ENCODE results near the gene C5orf15. TPM values are rescaled to one million over a fixed set of nuclear protein-coding genes. Genes with fewer than 3 reads are reported as not detected.
A peak's percentile ranks its signal among the peaks of the same experiment; 100 is the strongest.

C5orf15 gene
- total and polyA plus RNA-seq, 5 donors = 25.8 to 32.0 (median 29.6) TPM

GRCh38 chr5:133918731-133919130 lies 49.7 kb downstream of the C5orf15 start:
- intact Hi-C loops (cut with DNase I) = no loop called here

GRCh38 chr5:133918316-133918715 lies 50.1 kb downstream of the C5orf15 start:
- ATAC-seq (no peak), DNase-seq (no peak)
- Histone ChIP-seq H3K4me1 (ENCODE audit: control insufficient read depth, insufficient read depth, low read length) (no peaks in the 10 kb centered on the region), H3K27ac (ENCODE audit: low read length) (no peak overlapping the region), H3K27me3 (ENCODE audit: control insufficient read depth, insufficient read depth) (no peaks in the 10 kb centered on the region), H3K4me3 (ENCODE audit: low read length) (no peak overlapping the region), H3K9me3 (ENCODE audit: control insufficient read depth, low read length) (no peaks in the 10 kb centered on the region)
- intact Hi-C loops (cut with DNase I) = no loop called here
- 86% methylated on average over 10 of the region's 10 CpGs for WGBS

More at GRCh38 chr5:133918731-133919130, 49.7 kb downstream of the C5orf15 start:
- Histone ChIP-seq H3K4me1 (ENCODE audit: control insufficient read depth, insufficient read depth, low read length) (no peaks in the 10 kb centered on the region), H3K27me3 (ENCODE audit: control insufficient read depth, insufficient read depth) (no peaks in the 10 kb centered on the region), H3K9me3 (ENCODE audit: control insufficient read depth, low read length) (no peaks in the 10 kb centered on the region), H3K27ac (ENCODE audit: low read length) (no peak overlapping the region), H3K4me3 (ENCODE audit: low read length) (no peak overlapping the region)
- 94% methylated on average over 10 of the region's 10 CpGs for WGBS
- ATAC-seq (no peak), DNase-seq (no peak)

DNA sequence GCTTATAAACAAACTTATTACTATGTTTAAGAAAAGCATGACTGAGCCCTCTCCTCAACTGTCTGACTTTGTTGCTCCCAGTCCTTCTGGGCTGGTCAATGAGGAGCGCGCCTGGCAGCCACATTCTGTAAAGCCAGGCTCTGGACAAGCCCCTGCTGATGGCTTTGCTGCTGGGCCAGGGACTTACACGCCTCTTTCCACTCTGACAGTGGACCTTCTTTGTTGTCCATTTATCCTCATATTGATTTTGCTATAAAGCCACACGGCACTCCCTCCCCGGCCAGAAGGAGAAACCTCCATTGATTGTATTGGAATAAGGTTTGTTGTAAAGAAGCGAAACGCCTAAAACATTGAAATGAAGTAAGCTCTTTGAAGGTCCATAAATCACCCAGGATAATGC lies 50.6 kb downstream of the C5orf15 start:
- no peak for ATAC-seq
- Histone ChIP-seq H3K27ac (ENCODE audit: low read length) (no peak overlapping the region), H3K27me3 (ENCODE audit: control insufficient read depth, insufficient read depth) (no peaks in the 10 kb centered on the region), H3K4me1 (ENCODE audit: control insufficient read depth, insufficient read depth, low read length) (no peaks in the 10 kb centered on the region), H3K4me3 (ENCODE audit: low read length) (no peak overlapping the region), H3K9me3 (ENCODE audit: control insufficient read depth, low read length) (no peaks in the 10 kb centered on the region)
- intact Hi-C loops (cut with DNase I) = no loop called here
- DNase-seq = no peak
- 91% methylated on average over 7 of the region's 7 CpGs for WGBS

- 90% methylated on average over 6 of the region's 6 CpGs for WGBS
- H3K27me3 ChIP-seq (ENCODE audit: control insufficient read depth, insufficient read depth) = no peaks in the 10 kb centered on the region
- no peak overlapping the region for H3K4me3 ChIP-seq (ENCODE audit: low read length)
- no peaks in the 10 kb centered on the region for H3K9me3 ChIP-seq (ENCODE audit: control insufficient read depth, low read length)
- no peak for ATAC-seq
- intact Hi-C loops (cut with DNase I) = no loop called here
- DNase-seq = no peak
- H3K4me1 ChIP-seq (ENCODE audit: control insufficient read depth, insufficient read depth, low read length) = no peaks in the 10 kb centered on the region
- H3K27ac ChIP-seq (ENCODE audit: low read length) = no peak overlapping the region
Observed at GRCh38 chr5:133916914-133917313, 51.5 kb downstream of the C5orf15 start.

GRCh38 chr5:133916479-133916878 lies 51.9 kb downstream of the C5orf15 start:
- ATAC-seq (no peak), DNase-seq (no peak)
- Histone ChIP-seq H3K27ac (ENCODE audit: low read length) (no peak overlapping the region), H3K4me1 (ENCODE audit: control insufficient read depth, insufficient read depth, low read length) (no peaks in the 10 kb centered on the region), H3K9me3 (ENCODE audit: control insufficient read depth, low read length) (no peaks in the 10 kb centered on the region), H3K27me3 (ENCODE audit: control insufficient read depth, insufficient read depth) (no peaks in the 10 kb centered on the region), H3K4me3 (ENCODE audit: low read length) (no peak overlapping the region)
- 63% methylated on average over 1 of the region's 1 CpG for WGBS
- intact Hi-C loops (cut with DNase I) = no loop called here

GRCh38 chr5:133914434-133914833 lies 54.0 kb downstream of the C5orf15 start:
- DNase-seq (no peak), ATAC-seq (no peak)
- H3K9me3 ChIP-seq (ENCODE audit: control insufficient read depth, low read length) = no peaks in the 10 kb centered on the region
- WGBS = 93% methylated on average over 3 of the region's 3 CpGs
- intact Hi-C loops (cut with DNase I) = no loop called here
- no peak overlapping the region for H3K27ac ChIP-seq (ENCODE audit: low read length)
- no peaks in the 10 kb centered on the region for H3K4me1 ChIP-seq (ENCODE audit: control insufficient read depth, insufficient read depth, low read length)
- no peak overlapping the region for H3K4me3 ChIP-seq (ENCODE audit: low read length)
- no peaks in the 10 kb centered on the region for H3K27me3 ChIP-seq (ENCODE audit: control insufficient read depth, insufficient read depth)

DNA sequence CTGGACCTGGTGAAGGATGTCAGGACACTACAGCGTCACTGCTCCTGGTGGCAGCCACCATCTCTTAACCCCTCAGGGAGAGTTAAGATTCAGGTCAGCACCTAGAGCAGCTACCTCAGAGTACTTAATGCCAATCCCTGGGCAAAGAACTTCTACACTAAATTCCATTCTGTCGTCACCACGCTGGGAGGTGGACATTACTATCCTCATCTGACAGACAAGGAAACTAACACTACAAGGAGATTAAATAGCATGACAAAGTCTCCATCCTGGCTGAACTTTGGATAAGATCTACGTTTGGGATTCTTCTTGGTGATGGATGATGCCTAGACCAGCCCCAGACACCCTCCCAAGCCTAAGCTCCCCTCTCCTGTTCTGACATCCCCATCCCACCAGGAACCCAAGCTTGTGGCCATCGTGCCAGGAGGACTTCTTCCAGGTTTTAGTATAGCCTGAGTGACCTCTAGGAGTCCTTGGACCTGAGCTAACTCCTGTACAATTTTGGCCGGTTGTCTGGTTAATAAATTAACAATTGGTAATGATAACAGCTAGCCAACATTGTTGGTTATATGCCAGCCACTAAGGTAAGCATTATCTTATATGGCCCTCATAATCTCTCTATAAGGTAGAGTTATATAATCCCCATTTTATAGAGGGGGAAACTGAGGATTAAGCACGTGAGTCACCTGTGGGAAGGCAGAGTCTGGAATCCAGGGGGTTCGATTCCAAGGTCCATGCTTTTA lies 54.8 kb downstream of the C5orf15 start:
- no peak overlapping the region for H3K27ac ChIP-seq (ENCODE audit: low read length)
- no peaks in the 10 kb centered on the region for H3K9me3 ChIP-seq (ENCODE audit: control insufficient read depth, low read length)
- 80% methylated on average over 8 of the region's 8 CpGs for WGBS
- ATAC-seq (no peak), DNase-seq (no peak)
- no peaks in the 10 kb centered on the region for H3K27me3 ChIP-seq (ENCODE audit: control insufficient read depth, insufficient read depth)
- no peaks in the 10 kb centered on the region for H3K4me1 ChIP-seq (ENCODE audit: control insufficient read depth, insufficient read depth, low read length)
- no peak overlapping the region for H3K4me3 ChIP-seq (ENCODE audit: low read length)
- intact Hi-C loops (cut with DNase I) = no loop called here

- no peak overlapping the region for H3K27ac ChIP-seq (ENCODE audit: low read length)
- H3K9me3 ChIP-seq (ENCODE audit: control insufficient read depth, low read length) = no peaks in the 10 kb centered on the region
- no peaks in the 10 kb centered on the region for H3K27me3 ChIP-seq (ENCODE audit: control insufficient read depth, insufficient read depth)
- no peak for DNase-seq
- ATAC-seq = no peak
- H3K4me1 ChIP-seq (ENCODE audit: control insufficient read depth, insufficient read depth, low read length) = no peaks in the 10 kb centered on the region
- no peak overlapping the region for H3K4me3 ChIP-seq (ENCODE audit: low read length)
- WGBS = 77% methylated on average over 10 of the region's 10 CpGs
- intact Hi-C loops (cut with DNase I) = no loop called here
Observed at GRCh38 chr5:133912951-133913350, 55.5 kb downstream of the C5orf15 start.

GRCh38 chr5:133910571-133910970 lies 57.9 kb downstream of the C5orf15 start:
- H3K4me1 ChIP-seq (ENCODE audit: control insufficient read depth, insufficient read depth, low read length) = no peaks in the 10 kb centered on the region
- peak; percentile 61 to 79 for ATAC-seq
- no peak for DNase-seq
- intact Hi-C loops (cut with DNase I) = no loop called here
- 49% methylated on average over 6 of the region's 6 CpGs for WGBS
- H3K9me3 ChIP-seq (ENCODE audit: control insufficient read depth, low read length) = no peaks in the 10 kb centered on the region
- H3K4me3 ChIP-seq (ENCODE audit: low read length) = no peak overlapping the region
- H3K27me3 ChIP-seq (ENCODE audit: control insufficient read depth, insufficient read depth) = no peaks in the 10 kb centered on the region
- no peak overlapping the region for H3K27ac ChIP-seq (ENCODE audit: low read length)

GRCh38 chr5:133909603-133910002 lies 58.8 kb downstream of the C5orf15 start:
- intact Hi-C loops (cut with DNase I) = no loop called here
- Histone ChIP-seq H3K4me1 (ENCODE audit: control insufficient read depth, insufficient read depth, low read length) (no peaks in the 10 kb centered on the region), H3K27me3 (ENCODE audit: control insufficient read depth, insufficient read depth) (no peaks in the 10 kb centered on the region), H3K27ac (ENCODE audit: low read length) (no peak overlapping the region), H3K9me3 (ENCODE audit: control insufficient read depth, low read length) (no peaks in the 10 kb centered on the region), H3K4me3 (ENCODE audit: low read length) (no peak overlapping the region)
- no peak for DNase-seq
- no peak for ATAC-seq
- 73% methylated on average over 4 of the region's 4 CpGs for WGBS

DNA sequence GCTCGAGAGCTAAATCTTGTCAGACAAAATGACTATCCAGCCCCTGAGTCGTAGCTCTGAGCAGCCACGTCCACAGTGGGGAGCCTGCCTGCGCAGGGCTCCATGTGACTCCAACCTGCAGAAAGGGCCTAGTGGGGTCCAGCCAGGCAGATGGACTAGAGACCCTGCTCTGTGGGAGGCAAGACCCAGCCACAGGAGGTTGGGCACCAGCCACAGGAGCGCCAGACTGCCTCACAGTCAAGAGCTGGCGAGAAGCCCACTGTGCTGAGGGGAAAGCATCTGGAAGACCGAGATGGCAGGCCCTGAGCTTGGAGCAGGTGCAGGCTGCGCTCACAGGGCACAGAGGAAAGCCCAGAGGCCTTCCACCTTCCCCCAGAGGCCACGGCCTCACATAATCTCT lies 61.4 kb downstream of the C5orf15 start:
- ATAC-seq = peak in 1 of 2 donors; percentile 38
- H3K4me3 ChIP-seq (ENCODE audit: low read length) = no peak overlapping the region
- H3K4me1 ChIP-seq (ENCODE audit: control insufficient read depth, insufficient read depth, low read length) = no peaks in the 10 kb centered on the region
- peak in 2 of 3 donors; percentile 71 to 83 for DNase-seq
- H3K27ac ChIP-seq (ENCODE audit: low read length) = no peak overlapping the region
- no peaks in the 10 kb centered on the region for H3K27me3 ChIP-seq (ENCODE audit: control insufficient read depth, insufficient read depth)
- intact Hi-C loops (cut with DNase I) = no loop called here
- no peaks in the 10 kb centered on the region for H3K9me3 ChIP-seq (ENCODE audit: control insufficient read depth, low read length)
- 79% methylated on average over 9 of the region's 9 CpGs for WGBS

DNA sequence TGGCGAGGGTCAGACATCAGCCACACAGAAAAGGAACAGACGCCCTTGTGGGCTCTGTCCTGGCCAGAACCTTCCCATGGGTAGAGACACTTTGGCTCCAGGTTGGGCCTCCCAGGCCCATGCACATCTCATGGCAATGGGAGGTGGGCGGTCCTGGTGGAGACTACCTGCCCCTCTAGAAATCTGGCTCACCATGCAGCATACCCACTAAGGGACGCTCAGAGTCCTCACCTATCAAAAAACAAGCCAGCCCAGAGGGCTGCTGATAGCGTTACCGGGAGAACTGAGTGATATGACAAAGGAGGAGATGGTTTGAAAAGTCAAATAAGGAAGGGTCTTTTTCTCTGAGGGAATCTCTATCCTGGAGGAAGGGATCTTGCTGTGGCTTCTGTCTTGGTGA lies 62.1 kb downstream of the C5orf15 start:
- ATAC-seq (no peak), DNase-seq (no peak)
- 73% methylated on average over 6 of the region's 6 CpGs for WGBS
- intact Hi-C loops (cut with DNase I) = no loop called here
- H3K4me3 ChIP-seq (ENCODE audit: low read length) = no peak overlapping the region
- H3K9me3 ChIP-seq (ENCODE audit: control insufficient read depth, low read length) = no peaks in the 10 kb centered on the region
- H3K4me1 ChIP-seq (ENCODE audit: control insufficient read depth, insufficient read depth, low read length) = no peaks in the 10 kb centered on the region
- no peak overlapping the region for H3K27ac ChIP-seq (ENCODE audit: low read length)
- no peaks in the 10 kb centered on the region for H3K27me3 ChIP-seq (ENCODE audit: control insufficient read depth, insufficient read depth)
